ENCODE data around the gene LBP. TPM values are rescaled to one million over a fixed set of nuclear protein-coding genes. Genes with fewer than 3 reads are reported as not detected.
A peak's percentile ranks its signal among the peaks of the same experiment; 100 is the strongest.

The LBP gene
- total RNA-seq, 1 experiment from 2014 or later: 0.52 TPM

GRCh38 chr20:38307371-38308046 is 38.8 kb upstream of the LBP start:
- no peak for TF ChIP-seq CTCF (conservative IDR thresholded peaks at IDR 0.05)
- no peak for DNase-seq
- Histone ChIP-seq H2BK12ac (ENCODE audit: insufficient read length, low read depth, low read length) (no peak overlapping the region), H3K9me3 (ENCODE audit: control insufficient read depth, low read depth, low read length) (no peaks in the 10 kb centered on the region), H3T11ph (ENCODE audit: low read length) (no peak overlapping the region), H3K27me3 (ENCODE audit: insufficient read depth, low read length) (no peaks in the 10 kb centered on the region), H3K4me2 (ENCODE audit: insufficient read depth, insufficient read length, low read length) (no peak overlapping the region), H2BK120ac (ENCODE audit: low read depth, low read length, poor library complexity, severe bottlenecking) (no peak overlapping the region), H3K79me2 (ENCODE audit: insufficient read depth, low read length) (no peaks in the 10 kb centered on the region), H3K4me1 (ENCODE audit: insufficient read depth, low read length) (no peaks in the 10 kb centered on the region), H4K5ac (ENCODE audit: insufficient read length, low read depth, low read length) (no peak overlapping the region), H3K9ac (ENCODE audit: extremely low read depth, insufficient read length, low read length) (no peak overlapping the region), H3K4ac (ENCODE audit: low read depth, low read length) (no peak overlapping the region), H3K79me1 (ENCODE audit: insufficient read depth, low read depth, low read length, poor library complexity, severe bottlenecking) (no peaks in the 10 kb centered on the region), H4K20me1 (ENCODE audit: control insufficient read depth, insufficient read depth, insufficient read length) (no peaks in the 10 kb centered on the region), H3K14ac (ENCODE audit: insufficient read depth, low read length) (no peak overlapping the region), H2AFZ (ENCODE audit: low read length) (no peak overlapping the region), H4K91ac (ENCODE audit: insufficient read length, low read depth, low read length) (no peak overlapping the region), H2BK15ac (ENCODE audit: low read depth, low read length) (no peak overlapping the region), H3K23me2 (ENCODE audit: insufficient read length, low read depth, low read length, poor library complexity, severe bottlenecking) (no peaks in the 10 kb centered on the region), H3K56ac (ENCODE audit: insufficient read length, low read depth, low read length) (no peak overlapping the region), H4K8ac (replicated peaks; ENCODE audit: insufficient read length, low read depth, low read length) (no peak overlapping the region), H3K18ac (ENCODE audit: insufficient read length, low read depth, low read length) (peak overlapping the region; percentile 14), H3K27ac (ENCODE audit: insufficient read length, low read depth, low read length) (no peak overlapping the region), H2BK20ac (ENCODE audit: low read depth, low read length, poor library complexity, severe bottlenecking) (no peak overlapping the region), H3K23ac (ENCODE audit: insufficient read length, low read depth, low read length) (no peak overlapping the region), H2BK5ac (ENCODE audit: insufficient read length, low read length) (no peak overlapping the region), H2AK5ac (ENCODE audit: insufficient read length, low read length) (no peak overlapping the region)
- Mint-ChIP-seq H3K36me3 (ENCODE audit: insufficient read depth in 1 of 3, low read depth in 3 of 3) (no peaks in the 10 kb centered on the region), H3K4me1 (peaks cover 6 to 15% of the 10 kb centered on the region in 2 experiments), H3K27me3 (ENCODE audit: low read depth) (peaks cover 15% of the 10 kb centered on the region), H3K27ac (no peak overlapping the region), H3K9me3 (no peaks in the 10 kb centered on the region), H3K4me3 (no peak overlapping the region)
- WGBS (ENCODE audit: extremely low coverage, insufficient read length, low lambda C conversion rate): no CpG with 5 or more reads among the region's 8 CpGs

All from H9 (cell line).